H1 (cell line): ENCODE data around the gene MFN1. TPM values are rescaled to one million over a fixed set of nuclear protein-coding genes. Genes with fewer than 3 reads are reported as not detected.

Experiments
- CTCF ChIA-PET: fragments of 300-600 bp; sonication (Branson Sonifier 250); formaldehyde crosslinking; loops from one replicate; lab custom pipeline; 2021; ENCODE audit not compliant: partially characterized antibody; lab: Charles Lee
- POLR2A ChIA-PET: fragments of 300-600 bp; sonication (Branson Sonifier 250); formaldehyde crosslinking; loops from one replicate; lab custom pipeline; 2021; ENCODE audit warnings: inconsistent platforms; ENCODE audit not compliant: partially characterized antibody; lab: Charles Lee
- DNase-seq, 2 experiments: peaks; one replicate each; pipeline versions ENCODE4 v3.0.0 to v3.0.0-alpha.2; 2010 to 2022; ENCODE audit warnings: low spot score in 2 of 2, low read depth in 1 of 2, mixed read lengths in 1 of 2
- FAIRE-seq: peaks from 2 replicates; lab custom pipeline; 2011; peaks lifted over from hg19 to GRCh38; lab: Jason Lieb, UNC
- H2AFZ ChIP-seq: 2 replicates; pipeline ENCODE4 v1.8.1; 2012; ENCODE audit warnings: low read length, inconsistent platforms
- H2AK5ac ChIP-seq: 2 replicates; pipeline ENCODE4 v1.6.1; 2013; ENCODE audit warnings: low read depth, low read length
- H2BK120ac ChIP-seq: replicated peaks from 2 replicates; pipeline ENCODE3; 2013; ENCODE audit warnings: low read depth, low read length, inconsistent platforms
- H2BK12ac ChIP-seq: 2 replicates; pipeline ENCODE4 v1.6.1; 2013; ENCODE audit warnings: low read depth, low read length
- H2BK15ac ChIP-seq: 2 replicates; pipeline ENCODE4 v1.6.1; 2013; ENCODE audit warnings: low read length
- H2BK20ac ChIP-seq: 2 replicates; pipeline ENCODE4 v1.6.1; 2013; ENCODE audit warnings: low read length
- H2BK5ac ChIP-seq: 2 replicates; pipeline ENCODE4 v1.6.1; 2013; ENCODE audit warnings: low read depth, low read length
- H3K14ac ChIP-seq: 2 replicates; pipeline ENCODE4 v1.6.1; 2013; ENCODE audit warnings: inconsistent platforms; ENCODE audit not compliant: insufficient read length
- H3K18ac ChIP-seq: 2 replicates; pipeline ENCODE4 v1.6.1; 2013; ENCODE audit warnings: low read length; ENCODE audit errors: extremely low read depth
- H3K23ac ChIP-seq: 2 replicates; pipeline ENCODE4 v1.6.1; 2013; ENCODE audit warnings: inconsistent platforms; ENCODE audit not compliant: insufficient read length
- H3K23me2 ChIP-seq: 2 replicates; pipeline ENCODE4 v1.6.1; 2013; ENCODE audit warnings: low read depth, low read length
- H3K27ac ChIP-seq: 2 replicates; pipeline ENCODE4 v1.6.1; 2011; ENCODE audit warnings: low read depth, low read length, inconsistent platforms
- H3K27me3 ChIP-seq, 4 experiments: replicated peaks in 1 of 4; 1 replicate in 1 of 4; 2 replicates in 3 of 4; pipeline versions ENCODE4 v1.6.1 to v1.8.1; 2011 to 2013; ENCODE audit warnings: low read length in 3 of 4, mild to moderate bottlenecking in 3 of 4, inconsistent platforms in 2 of 4, mixed read lengths in 2 of 4, moderate library complexity in 1 of 4; ENCODE audit not compliant: control insufficient read depth in 3 of 4, insufficient read depth in 3 of 4; ENCODE audit errors: extremely low read depth in 1 of 4
- H3K36me3 ChIP-seq, 4 experiments: 2 replicates each; pipeline versions ENCODE4 v1.6.1 to v1.8.1; 2011 to 2013; ENCODE audit warnings: mild to moderate bottlenecking in 4 of 4, low read length in 3 of 4, moderate library complexity in 2 of 4, control low read depth in 1 of 4, inconsistent platforms in 1 of 4; ENCODE audit not compliant: insufficient read depth in 4 of 4, control insufficient read depth in 2 of 4
- H3K4ac ChIP-seq: replicated peaks from 2 replicates; pipeline ENCODE3; 2013; ENCODE audit warnings: low read length, low read depth, mixed read lengths, inconsistent platforms; ENCODE audit not compliant: insufficient read length
- H3K4me1 ChIP-seq, 4 experiments: replicated peaks in 1 of 4; 1 replicate in 1 of 4; 2 replicates in 3 of 4; pipeline versions ENCODE4 v1.6.1 to v1.8.1; 2011 to 2013; ENCODE audit warnings: low read length in 3 of 4, inconsistent platforms in 2 of 4, mixed read lengths in 1 of 4; ENCODE audit not compliant: insufficient read depth in 4 of 4, control insufficient read depth in 3 of 4
- H3K4me2 ChIP-seq, 2 experiments: 2 replicates each; pipeline versions ENCODE4 v1.6.1 to v1.8.1; 2011 to 2013; ENCODE audit warnings: low read depth in 2 of 2, low read length in 2 of 2, control low read depth in 1 of 2, inconsistent platforms in 1 of 2, mild to moderate bottlenecking in 1 of 2; ENCODE audit not compliant: insufficient read depth in 1 of 2
- H3K4me3 ChIP-seq, 4 experiments: fragments of 200-600, 300-600 bp in 1 of 4; sonication (generic), shearing (Covaris generic), sonication (Bioruptor Twin) in 1 of 4; 2 replicates each; pipeline versions ENCODE4 v1.5.1 to v1.8.1; 2011 to 2016; ENCODE audit warnings: low read length in 4 of 4, low read depth in 3 of 4, control low read depth in 2 of 4, inconsistent platforms in 2 of 4, mild to moderate bottlenecking in 2 of 4, mixed read lengths in 1 of 4, moderate library complexity in 1 of 4; ENCODE audit not compliant: insufficient read depth in 2 of 4; ENCODE audit errors: extremely low read depth in 1 of 4
- H3K56ac ChIP-seq: replicated peaks from 2 replicates; pipeline ENCODE3; 2013; ENCODE audit warnings: low read depth, mild to moderate bottlenecking, mixed read lengths, low read length, inconsistent platforms; ENCODE audit not compliant: insufficient read length
- H3K79me1 ChIP-seq: 2 replicates; pipeline ENCODE4 v1.6.1; 2013; ENCODE audit warnings: low read depth, low read length, control low read depth
- H3K79me2 ChIP-seq, 2 experiments: 2 replicates each; pipeline versions ENCODE4 v1.6.1 to v1.8.1; 2012 to 2013; ENCODE audit warnings: low read length in 2 of 2, mild to moderate bottlenecking in 2 of 2, inconsistent platforms in 1 of 2; ENCODE audit not compliant: insufficient read depth in 2 of 2, control insufficient read depth in 1 of 2
- H3K9ac ChIP-seq, 4 experiments: replicated peaks in 1 of 4; 1 replicate in 1 of 4; 2 replicates in 3 of 4; pipeline versions ENCODE4 v1.6.1 to v1.8.1; 2011 to 2013; ENCODE audit warnings: low read depth in 3 of 4, low read length in 3 of 4, control low read depth in 2 of 4, mild to moderate bottlenecking in 2 of 4, moderate library complexity in 2 of 4, inconsistent platforms in 1 of 4; ENCODE audit errors: extremely low read depth in 1 of 4
- H3K9me3 ChIP-seq, 2 experiments: 2 replicates each; pipeline versions ENCODE4 v1.6.1 to v1.8.1; 2012 to 2013; ENCODE audit warnings: mild to moderate bottlenecking in 2 of 2, moderate library complexity in 2 of 2, control low read depth in 1 of 2, inconsistent platforms in 1 of 2, low read depth in 1 of 2, low read length in 1 of 2, mixed read lengths in 1 of 2; ENCODE audit not compliant: insufficient read depth in 2 of 2
- H4K20me1 ChIP-seq, 2 experiments: replicated peaks in 1 of 2; 2 replicates each; pipeline versions ENCODE3 to v1.8.1; 2011 to 2013; ENCODE audit warnings: inconsistent platforms in 2 of 2, low read length in 2 of 2, mild to moderate bottlenecking in 1 of 2; ENCODE audit not compliant: insufficient read depth in 2 of 2, control insufficient read depth in 1 of 2
- H4K5ac ChIP-seq: 2 replicates; pipeline ENCODE4 v1.6.1; 2013; ENCODE audit warnings: low read length, low read depth, mixed read lengths, inconsistent platforms; ENCODE audit not compliant: insufficient read length
- H4K8ac ChIP-seq: 2 replicates; pipeline ENCODE4 v1.8.0; 2013; ENCODE audit warnings: mild to moderate bottlenecking, moderate library complexity, low read length, inconsistent platforms; ENCODE audit not compliant: insufficient read depth; ENCODE audit errors: extremely low read depth
- H4K91ac ChIP-seq: replicated peaks from 2 replicates; pipeline ENCODE3; 2013; ENCODE audit warnings: low read length, mixed read lengths, inconsistent platforms; ENCODE audit not compliant: insufficient read length
- BACH1 ChIP-seq: IDR thresholded peaks from 2 replicates; pipeline ENCODE4 v1.6.1; 2012; ENCODE audit warnings: low read length, improper control_type of control experiment
- CBX5 ChIP-seq: fragments of 300-800, 300-1000 bp; sonication (generic); IDR thresholded peaks from 2 replicates; pipeline ENCODE4 v1.7.1; 2016; ENCODE audit warnings: antibody characterized with exemption, low read length, low read depth
- CEBPB ChIP-seq: IDR thresholded peaks from 2 replicates; pipeline ENCODE4 v1.6.1; 2012; ENCODE audit warnings: low read depth, low read length
- CTCF ChIP-seq, 3 experiments: IDR thresholded peaks; 1 replicate in 2 of 3; 2 replicates in 1 of 3; pipeline versions ENCODE4 v1.5.1 to v1.6.1; 2011; ENCODE audit warnings: low read length in 3 of 3, mild to moderate bottlenecking in 3 of 3, inconsistent platforms in 2 of 3, low read depth in 1 of 3, moderate library complexity in 1 of 3; ENCODE audit not compliant: insufficient read depth in 1 of 3; ENCODE audit errors: control extremely low read depth in 1 of 3
- NANOG ChIP-seq: IDR thresholded peaks from 2 replicates; pipeline ENCODE4 v1.6.1; 2011; ENCODE audit warnings: low read length, low read depth, mild to moderate bottlenecking, inconsistent platforms; ENCODE audit not compliant: insufficient read depth, poor library complexity, severe bottlenecking
- SRF ChIP-seq: IDR thresholded peaks from 2 replicates; pipeline ENCODE4 v1.6.1; 2011; ENCODE audit warnings: mild to moderate bottlenecking, low read depth, low read length, moderate library complexity
- WGBS, 2 experiments: shearing (Covaris generic) in 1 of 2; methylation state at CpG; one replicate each; pipeline versions ENCODE4 v1.1.6 to v1.1.7; 2013 to 2015; ENCODE audit warnings: low lambda C conversion rate in 2 of 2, mixed read lengths in 2 of 2, inconsistent platforms in 1 of 2, low coverage in 1 of 2, missing lambda C conversion rate in 1 of 2; ENCODE audit not compliant: insufficient replicate concordance in 2 of 2, insufficient coverage in 1 of 2, insufficient read length in 1 of 2; ENCODE audit errors: extremely low coverage in 1 of 2, missing lambda C conversion rate in 1 of 2; 5-methylcytosine and 5-hydroxymethylcytosine counted together
- polyA plus RNA-seq, 7 experiments: library from polyadenylated mRNA; depleted of rRNA in 3 of 7; stranded (reverse) in 5 of 7; unstranded in 2 of 7; fragments of >200 nt in 5 of 7; fragments of 200-250 nt in 2 of 7; gene quantifications; 1 replicate in 5 of 7; 2 replicates in 1 of 7; 4 replicates in 1 of 7; pipeline versions ENCODE4 v1.2.1 to v1.2.3, GENCODE V29; 2011 to 2013; ENCODE audit warnings: missing spikeins in 2 of 7, mixed read lengths in 2 of 7
- total RNA-seq: library from RNA; stranded (reverse); fragmentation: NEBNext Ultra II Directional; extraction: Animal tissue kit (Norgen Biotek cat#: 25700); gene quantifications from 2 replicates; pipeline ENCODE4 v1.2.1, GENCODE V29; 2021

Gene MFN1
- total and polyA plus RNA-seq, 2 of the 8 experiments (the other 6 are each of a cell fraction or from before 2014, with no cell fraction given), result 9.1 to 35.6 TPM

GRCh38 chr3:179299999-179300613, 47.4 kb upstream of the MFN1 start:
- H3K9ac ChIP-seq, result no peak overlapping the region
- 90% methylated on average over 5 of the region's 5 CpGs; no CpG with 5 or more reads in 1 of the 2 experiments for WGBS, 2 experiments
- no peak for FAIRE-seq
- no peak for TF ChIP-seq CEBPB
- no peak for TF ChIP-seq CTCF (IDR thresholded peaks at IDR 0.05; ENCODE audit: control extremely low read depth in 1 of 3, insufficient read depth in 1 of 3, low read depth in 1 of 3, low read length in 3 of 3)
- no peak for TF ChIP-seq SRF
- no peak for TF ChIP-seq CBX5
- no peak for TF ChIP-seq NANOG
- no peak for TF ChIP-seq BACH1

More at GRCh38 chr3:179299999-179300613, 47.4 kb upstream of the MFN1 start:
- no peak for DNase-seq
- H3K23ac ChIP-seq, result no peak overlapping the region
- no peak overlapping the region for H3K14ac ChIP-seq
- H3K79me1 ChIP-seq, result no peaks in the 10 kb centered on the region
- H3K36me3 ChIP-seq, result no peaks in the 10 kb centered on the region
- no peak overlapping the region for H4K91ac ChIP-seq
- H3K4me2 ChIP-seq, result no peak overlapping the region
- no peak overlapping the region for H3K56ac ChIP-seq
- no peak overlapping the region for H2AK5ac ChIP-seq
- H3K18ac ChIP-seq, result no peak overlapping the region
- no peak overlapping the region for H2BK20ac ChIP-seq
- no peak overlapping the region for H3K4me3 ChIP-seq
- H3K4me1 ChIP-seq, result no peaks in the 10 kb centered on the region
- CTCF ChIA-PET, result interaction anchor here (1.1 kb wide), 1 partner anchor 15 kb away, joined by 4 read pairs; no protein-coding TSS in a partner anchor
- no peaks in the 10 kb centered on the region for H3K23me2 ChIP-seq
- H4K8ac ChIP-seq, result no peak overlapping the region
- POLR2A ChIA-PET, result no interaction called here
- H2BK120ac ChIP-seq, result no peak overlapping the region
- no peaks in the 10 kb centered on the region for H3K27me3 ChIP-seq
- no peak overlapping the region for H3K4ac ChIP-seq
- H2AFZ ChIP-seq, result no peak overlapping the region
- no peaks in the 10 kb centered on the region for H3K9me3 ChIP-seq
- H2BK15ac ChIP-seq, result no peak overlapping the region
- H3K79me2 ChIP-seq, result no peaks in the 10 kb centered on the region
- H2BK5ac ChIP-seq, result no peak overlapping the region
- H2BK12ac ChIP-seq, result no peak overlapping the region
- no peak overlapping the region for H3K27ac ChIP-seq
- H4K20me1 ChIP-seq, result no peaks in the 10 kb centered on the region
- H4K5ac ChIP-seq, result no peak overlapping the region
